ENCODE data around the gene UBE4B.

UBE4B gene

GRCh38 chr1:10033359-10033845, 644 bp downstream of the UBE4B start:
- no peak for DNase-seq (ENCODE audit: low read depth in 2 of 2)

GRCh38 chr1:10042746-10043145, 10.0 kb downstream of the UBE4B start:
- no peak for DNase-seq (ENCODE audit: low read depth in 2 of 2)

- DNase-seq (ENCODE audit: low read depth in 2 of 2) = no peak
Measured at GRCh38 chr1:10045480-10046355, 13.0 kb downstream of the UBE4B start.

DNA sequence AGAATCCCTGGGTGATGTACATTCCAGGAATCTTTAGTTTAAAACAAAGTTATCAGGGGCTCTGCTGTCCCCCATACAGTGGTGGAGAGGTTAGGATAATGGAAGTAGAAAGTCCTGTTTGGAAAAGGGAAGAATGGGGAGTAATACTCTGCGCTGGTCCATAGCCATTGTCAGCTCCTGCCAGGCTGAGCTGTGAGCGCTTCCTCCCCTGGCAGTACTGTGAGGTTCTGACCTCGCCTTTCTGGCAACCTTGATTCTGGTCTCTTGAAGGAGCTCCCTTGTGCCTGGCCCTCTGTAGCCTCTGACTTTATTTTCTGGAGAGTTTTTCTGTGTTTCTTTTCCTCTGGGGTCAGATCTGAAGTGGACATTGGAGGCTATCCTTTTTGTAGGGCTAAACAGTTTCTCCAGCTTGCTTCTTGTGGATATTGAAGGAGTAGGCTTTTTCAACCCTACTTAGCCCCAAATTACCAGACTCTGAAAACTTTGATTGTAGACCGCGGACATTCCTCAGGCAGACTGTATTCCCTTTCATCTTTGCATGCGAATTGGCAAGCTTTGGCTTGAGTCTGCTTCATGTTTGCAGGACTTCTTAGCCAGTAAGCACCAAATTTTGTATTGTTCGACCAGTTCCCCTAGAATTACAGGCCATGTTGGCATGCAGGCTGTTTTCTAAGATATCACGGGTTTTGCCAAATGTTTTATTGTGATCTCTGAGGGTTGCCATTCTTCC, 13.8 kb downstream of the UBE4B start:
- no peak for DNase-seq (ENCODE audit: low read depth in 2 of 2)

DNA sequence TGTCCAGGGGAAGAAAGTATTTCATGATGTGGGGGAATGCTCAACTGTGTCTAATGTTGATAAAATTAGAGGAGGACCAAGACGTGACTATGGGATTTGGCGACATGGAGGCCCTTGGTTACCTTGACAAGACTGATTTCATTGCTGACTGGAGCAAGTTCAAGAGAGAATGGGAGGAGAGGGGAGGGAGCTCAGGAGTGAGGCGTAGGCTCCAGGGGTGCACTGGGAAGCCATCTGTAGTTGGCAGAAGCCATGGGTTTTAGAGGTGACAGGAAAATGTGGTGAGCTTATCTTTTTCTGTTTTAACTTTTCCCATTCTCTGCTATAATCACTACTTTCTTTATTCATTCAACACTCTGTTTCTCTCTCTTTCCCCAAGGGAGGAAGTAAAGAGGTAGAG, 15.8 kb downstream of the UBE4B start:
- no peak for DNase-seq (ENCODE audit: low read depth in 2 of 2)

- no peak for DNase-seq (ENCODE audit: low read depth in 2 of 2)
Measured at GRCh38 chr1:10050611-10051010, 17.9 kb downstream of the UBE4B start.

DNA sequence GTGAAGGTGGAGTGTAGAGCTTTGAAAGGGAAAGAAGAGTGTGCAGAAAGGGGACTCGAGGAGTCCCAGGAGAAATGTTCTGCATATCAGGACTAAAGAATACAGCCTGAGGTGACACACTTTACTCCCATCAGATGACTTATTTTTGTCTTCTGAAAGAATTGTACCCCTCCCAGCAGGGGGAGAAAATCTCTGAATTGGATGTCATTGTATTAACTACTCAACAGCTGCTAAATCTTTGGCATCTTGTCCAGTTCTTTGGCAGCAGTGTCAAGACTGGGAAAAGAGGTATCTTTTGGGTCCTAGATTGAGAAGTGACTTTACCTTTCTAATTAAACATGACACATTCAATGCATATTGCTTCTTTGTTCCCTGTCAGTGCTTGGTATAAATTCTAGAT, 18.9 kb downstream of the UBE4B start:
- no peak for DNase-seq (ENCODE audit: low read depth in 2 of 2)

DNA sequence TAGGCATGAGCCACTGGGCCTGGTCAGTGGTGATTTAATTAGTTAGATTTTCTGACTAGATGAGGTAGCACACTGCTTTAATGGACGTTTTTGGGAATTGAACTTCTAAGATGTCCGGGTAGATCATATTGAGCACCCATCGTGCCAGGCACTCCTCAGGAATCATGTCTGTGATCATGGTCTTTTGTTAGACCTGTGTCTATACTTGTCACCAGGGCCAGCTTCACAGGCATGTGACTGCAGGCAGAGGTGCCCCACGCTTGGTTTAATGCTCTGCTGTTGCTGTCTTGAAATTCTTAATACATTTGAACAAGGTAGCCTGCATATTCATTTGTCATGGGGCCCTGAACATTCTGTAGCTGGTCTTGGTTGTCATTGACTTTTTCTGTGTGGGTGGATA, 19.6 kb downstream of the UBE4B start:
- no peak for DNase-seq (ENCODE audit: low read depth in 2 of 2)

GRCh38 chr1:10054465-10054864, 21.7 kb downstream of the UBE4B start:
- DNase-seq (ENCODE audit: low read depth in 2 of 2) = no peak

DNA sequence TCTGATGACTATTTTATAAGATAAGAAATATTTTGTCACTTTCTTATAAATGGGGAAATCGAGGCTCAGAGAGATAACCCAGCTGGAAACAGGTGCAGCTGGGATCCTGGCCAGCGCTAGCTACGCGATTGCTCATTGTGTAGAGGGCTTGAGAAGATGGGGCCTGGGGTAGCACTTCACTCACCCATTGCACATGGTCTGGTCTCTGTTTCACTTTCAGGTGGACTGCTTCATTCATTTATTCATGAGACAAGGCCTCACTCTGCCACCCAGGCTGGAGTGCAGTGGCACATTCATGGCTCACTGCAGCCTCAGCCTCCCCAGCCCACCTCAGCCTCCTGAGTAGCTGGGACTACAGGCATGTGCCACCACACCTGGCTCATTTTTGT, 23.8 kb downstream of the UBE4B start:
- DNase-seq (ENCODE audit: low read depth in 2 of 2) = no peak

DNA sequence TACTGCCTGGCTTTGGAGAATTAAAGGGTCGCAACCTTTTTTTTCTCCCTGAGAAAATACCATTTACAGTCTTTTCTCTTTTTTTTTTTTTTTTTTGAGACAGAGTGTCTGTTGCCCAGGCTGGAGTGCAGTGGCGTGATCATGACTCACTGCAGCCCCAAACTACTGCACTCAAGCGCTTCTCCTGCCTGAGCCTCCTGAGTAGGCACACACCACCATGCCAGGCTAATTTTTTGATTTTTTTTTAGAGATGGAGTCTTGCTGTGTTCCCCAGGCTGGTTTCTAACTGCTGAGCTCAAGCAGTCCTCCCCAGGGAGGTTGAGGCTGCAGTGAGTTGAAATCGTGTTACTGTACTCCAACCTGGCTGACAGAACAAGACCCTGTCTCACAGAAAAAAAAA, 24.6 kb downstream of the UBE4B start:
- DNase-seq (ENCODE audit: low read depth in 2 of 2) = no peak

DNA sequence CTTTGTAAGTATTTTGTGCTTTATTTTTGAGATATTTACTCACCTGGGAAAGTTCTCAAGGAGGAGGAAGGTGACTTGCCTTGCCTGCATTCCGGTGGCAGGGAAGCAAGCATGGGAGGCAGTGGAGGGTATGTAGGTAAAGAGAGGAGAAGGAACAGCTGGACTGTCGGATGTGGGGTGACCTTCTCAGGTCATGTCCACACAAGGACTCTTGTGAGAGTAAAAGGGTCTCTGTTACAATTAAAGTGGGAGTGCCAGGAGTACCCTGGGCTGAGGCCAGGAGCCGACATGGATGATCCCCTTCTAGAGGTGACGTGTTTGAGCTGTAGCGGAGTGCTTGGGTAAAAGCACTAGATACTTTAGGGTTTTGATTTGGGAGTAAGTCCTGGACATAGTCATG, 25.0 kb downstream of the UBE4B start:
- no peak for DNase-seq (ENCODE audit: low read depth in 2 of 2)

DNA sequence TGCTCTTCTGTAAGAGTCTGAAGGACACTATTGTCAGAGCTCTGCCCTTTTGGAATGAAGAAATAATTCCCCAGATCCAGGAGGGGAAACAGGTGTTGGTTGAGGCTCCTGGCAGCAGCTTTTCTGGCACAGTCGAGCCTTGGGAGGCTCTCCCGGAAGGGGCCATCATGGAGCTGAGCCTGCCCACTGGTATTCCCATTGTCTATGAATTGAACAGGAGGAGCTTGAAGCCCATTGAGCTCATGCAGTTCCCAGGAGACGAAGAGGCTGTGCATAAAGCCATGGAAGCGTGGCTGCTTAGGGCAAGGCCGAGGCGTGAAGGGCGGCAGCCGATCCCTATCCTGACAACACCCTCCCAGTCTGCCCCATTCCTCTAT, 26.6 kb downstream of the UBE4B start:
- no peak for DNase-seq (ENCODE audit: low read depth in 2 of 2)

DNA sequence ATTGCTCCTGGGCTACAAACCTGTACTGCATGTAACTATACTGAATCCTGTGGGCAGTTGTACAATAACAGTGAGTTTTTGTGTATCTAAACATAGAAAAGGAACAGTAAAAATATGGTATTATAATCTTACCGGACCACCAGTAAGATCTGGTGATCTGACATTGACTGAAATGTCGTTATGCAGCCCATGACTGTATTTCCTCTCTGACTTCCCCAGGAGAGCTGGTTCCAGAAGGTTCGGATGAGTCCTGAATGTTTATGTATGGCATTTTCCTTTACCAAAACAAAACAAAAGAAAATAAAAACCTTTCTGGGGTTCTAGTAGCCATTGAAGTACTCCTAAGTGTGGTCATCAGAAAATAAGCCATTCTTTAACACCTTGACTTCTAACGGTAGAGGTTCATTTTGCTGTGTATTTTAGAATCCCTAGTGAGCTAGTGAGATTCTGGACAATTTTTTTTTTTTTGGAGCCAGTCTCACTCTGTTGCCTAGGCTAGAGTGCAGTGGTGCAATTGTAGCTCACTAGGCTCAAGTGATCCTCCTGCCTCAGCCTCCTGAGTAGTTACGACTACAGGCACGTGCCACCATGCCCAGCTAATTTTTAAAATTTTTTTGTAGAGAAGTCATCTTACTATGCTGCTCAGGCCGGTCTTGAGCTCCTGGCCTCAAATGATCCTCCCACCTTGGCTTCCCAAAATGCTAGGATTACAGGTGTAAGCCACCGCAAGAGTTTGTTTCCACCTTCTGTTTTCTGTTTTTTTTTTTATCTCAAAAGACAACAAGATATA, 27.7 kb downstream of the UBE4B start:
- no peak for DNase-seq (ENCODE audit: low read depth in 2 of 2)

- DNase-seq (ENCODE audit: low read depth in 2 of 2) = no peak
Measured at GRCh38 chr1:10061276-10061675, 28.5 kb downstream of the UBE4B start.

- no peak for DNase-seq (ENCODE audit: low read depth in 2 of 2)
Measured at GRCh38 chr1:10063878-10064277, 31.1 kb downstream of the UBE4B start.

DNA sequence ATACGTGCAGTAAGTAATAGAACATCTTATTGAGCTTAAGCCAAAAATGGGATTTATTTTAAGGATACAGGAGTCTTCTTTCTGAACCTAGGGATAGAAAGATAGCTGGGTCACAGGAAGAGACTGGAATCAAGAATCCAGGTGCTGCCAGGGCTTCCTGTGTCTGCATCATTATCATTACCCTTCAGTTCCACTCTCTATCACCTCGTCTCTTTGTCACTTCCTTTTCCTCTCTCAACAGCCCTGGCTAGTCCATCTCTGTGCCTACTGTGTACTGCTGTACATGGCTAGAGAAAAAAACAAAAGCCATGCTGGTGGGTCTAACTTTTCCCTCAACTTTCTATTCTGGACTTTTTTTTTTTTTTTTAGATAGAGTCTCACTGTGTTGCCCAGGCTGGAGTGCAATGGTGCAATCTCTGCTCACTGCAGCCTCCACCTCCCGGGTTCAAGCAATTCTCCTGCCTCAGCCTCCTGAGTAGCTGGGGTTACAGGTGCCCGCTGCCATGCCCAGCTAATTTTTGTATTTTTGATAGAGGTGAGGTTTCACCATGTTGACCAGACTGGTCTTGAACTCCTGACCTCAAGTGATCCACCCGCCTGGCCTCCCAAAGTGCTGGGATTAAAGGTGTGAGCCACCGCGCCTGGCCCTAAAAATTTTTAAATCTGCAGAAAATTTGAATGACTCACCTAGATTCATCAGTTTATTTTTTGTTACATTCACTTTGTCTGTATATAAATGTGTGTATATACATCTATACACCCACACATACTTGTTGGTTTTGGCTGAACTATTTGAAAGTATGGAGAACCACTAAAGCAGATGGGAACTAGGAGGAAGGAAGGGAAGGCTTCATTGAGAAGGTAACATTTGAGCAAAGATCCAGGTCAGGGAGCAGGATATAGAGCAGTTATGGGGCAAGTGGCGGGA, 31.9 kb downstream of the UBE4B start:
- no peak for DNase-seq (ENCODE audit: low read depth in 2 of 2)

DNA sequence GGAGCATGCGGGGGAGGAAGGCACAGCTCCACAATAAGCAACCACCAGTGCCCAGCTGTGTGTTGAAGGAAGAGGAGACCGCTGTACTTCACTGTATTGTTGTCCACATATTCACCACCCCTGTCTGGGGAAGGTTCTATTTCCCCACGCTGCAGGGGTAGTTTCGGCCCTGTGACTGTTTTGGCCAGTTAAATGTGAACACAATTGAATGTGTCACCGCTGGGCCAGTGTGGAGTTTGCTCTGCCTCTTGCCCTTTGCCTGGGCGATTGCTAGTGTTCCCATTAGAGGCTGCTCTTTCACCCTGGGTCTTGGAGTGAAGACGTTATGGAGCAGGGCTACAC, 32.6 kb downstream of the UBE4B start:
- no peak for DNase-seq (ENCODE audit: low read depth in 2 of 2)

DNA sequence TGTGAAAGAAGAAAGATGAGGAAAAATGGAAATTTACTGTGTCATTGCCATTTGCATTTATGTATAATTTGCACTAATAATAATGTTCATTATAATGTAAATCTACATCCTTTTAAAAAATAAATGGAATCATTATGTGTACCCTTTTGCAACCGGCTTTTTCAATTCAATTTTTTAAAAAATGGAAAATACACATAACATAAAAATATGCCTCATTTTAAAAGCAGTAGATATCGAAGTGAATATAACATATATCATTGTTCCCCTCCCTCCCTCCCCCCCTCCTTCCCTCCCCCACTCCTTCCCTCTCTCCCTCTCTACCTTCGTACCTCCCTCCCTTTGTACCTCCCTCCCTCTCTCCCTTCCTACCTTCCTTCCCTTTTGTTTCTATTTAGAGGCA, 33.0 kb downstream of the UBE4B start:
- DNase-seq (ENCODE audit: low read depth in 2 of 2) = no peak

DNA sequence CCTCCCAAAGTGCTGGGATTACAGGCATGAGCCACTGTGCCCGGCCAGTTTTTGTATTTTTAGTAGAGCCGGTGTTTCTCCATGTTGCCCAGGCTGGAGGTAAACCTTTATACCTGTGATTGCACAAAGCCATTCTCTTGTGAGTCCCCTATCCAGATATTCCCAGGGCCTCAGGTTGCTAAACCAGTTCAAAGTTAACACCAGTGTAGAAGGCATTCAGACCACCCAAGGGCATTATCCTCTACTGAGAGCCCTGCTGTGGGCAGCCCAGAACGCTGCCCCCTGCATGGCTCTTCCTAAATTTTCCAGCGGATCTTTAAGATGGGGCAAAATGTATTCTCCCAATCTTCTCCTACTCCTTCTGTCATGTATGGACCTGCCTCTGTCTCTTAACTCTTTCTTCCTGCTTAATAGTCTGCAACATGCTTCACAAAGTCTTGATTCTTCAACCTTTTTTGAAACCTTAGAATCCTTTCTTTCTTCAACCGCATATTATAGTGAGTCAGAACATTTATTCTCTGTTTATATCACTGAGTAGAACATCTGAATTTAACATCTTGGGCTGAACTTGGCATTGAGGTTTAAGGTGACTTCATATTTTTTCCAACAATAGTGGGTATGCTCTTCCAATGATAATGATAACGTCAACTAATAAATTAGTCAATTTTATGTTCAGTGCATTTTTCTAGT, 36.0 kb downstream of the UBE4B start:
- no peak for DNase-seq (ENCODE audit: low read depth in 2 of 2)

GRCh38 chr1:10070206-10070605, 37.4 kb downstream of the UBE4B start:
- DNase-seq (ENCODE audit: low read depth in 2 of 2) = no peak

All from stimulated activated CD4-positive, alpha-beta T cell treated with anti-CD3 and anti-CD28 coated beads, Interleukin-1b, Interleukin-23, amount 100 ng/mL, for 4 hours (primary cell).